GM10248 (cell line): ENCODE results near the gene LHX1.

ENCODE experiments used
- CTCF ChIA-PET: fragments of 300-600 bp; sonication (Branson Sonifier 250); formaldehyde crosslinking; extraction: SDS; loops from one replicate; lab custom pipeline; 2021; ENCODE audit warnings: antibody characterized with exemption; lab: Yijun Ruan, JAX
- POLR2A ChIA-PET: fragments of 350-650 bp; sonication (Branson Sonifier 250); formaldehyde crosslinking; extraction: SDS; loops from one replicate; lab custom pipeline; 2020; ENCODE audit warnings: antibody characterized with exemption; lab: Yijun Ruan, JAX
- DNase-seq: peaks from one replicate; pipeline ENCODE4 v3.0.0; 2012; ENCODE audit errors: extremely low spot score
- CTCF ChIP-seq: IDR thresholded peaks from 2 replicates; pipeline ENCODE4 v1.5.1; 2012; ENCODE audit warnings: mild to moderate bottlenecking, low read depth; ENCODE audit errors: extremely low read depth, missing control alignments, control extremely low read depth

LHX1 gene

GRCh38 chr17:36942631-36943125, 5.4 kb downstream of the LHX1 start:
- ChIA-PET POLR2A (no interaction called here), CTCF (no interaction called here)
- peak; percentile 19 for DNase-seq

GRCh38 chr17:36943250-36944191, 6.2 kb downstream of the LHX1 start:
- TF ChIP-seq CTCF, result no peak
- CTCF ChIA-PET, result no interaction called here
- peak; percentile 11 for DNase-seq
- POLR2A ChIA-PET, result no interaction called here

More at GRCh38 chr17:36942631-36943125, 5.4 kb downstream of the LHX1 start:
- TF ChIP-seq CTCF, result no peak

- POLR2A ChIA-PET, result no interaction called here
- no peak for DNase-seq
- CTCF ChIA-PET, result no interaction called here
- TF ChIP-seq CTCF, result no peak
These were observed 7.3 kb downstream of the LHX1 start for GRCh38 chr17:36944553-36944952.

- DNase-seq, result no peak
- no peak for TF ChIP-seq CTCF
- CTCF ChIA-PET, result interaction anchor here (1.7 kb wide), 1 partner anchor 11 kb away, joined by 6 read pairs; no protein-coding TSS in a partner anchor
- POLR2A ChIA-PET, result no interaction called here
These were observed 7.9 kb downstream of the LHX1 start for GRCh38 chr17:36945140-36945539.

- ChIA-PET CTCF (interaction anchor here (1.7 kb wide), 1 partner anchor 12 kb away, joined by 6 read pairs; no protein-coding TSS in a partner anchor), POLR2A (no interaction called here)
- no peak for DNase-seq
- no peak for TF ChIP-seq CTCF
These were observed 8.9 kb downstream of the LHX1 start for GRCh38 chr17:36945959-36946725.

- POLR2A ChIA-PET, result no interaction called here
- CTCF ChIA-PET, result interaction anchor here (1.7 kb wide), 1 partner anchor 13 kb away, joined by 6 read pairs; no protein-coding TSS in a partner anchor
- no peak for TF ChIP-seq CTCF
- no peak for DNase-seq
These were observed 9.4 kb downstream of the LHX1 start for GRCh38 chr17:36946726-36947091.
